C4-2B (cell line): Measurements from ENCODE around the gene TGM2.

Experiments
- ZFX ChIP-seq: fragments of 450-650 bp; IDR thresholded peaks from 2 replicates; pipeline ENCODE4 v1.6.1; 2017
- TF ChIP-seq, protein P1 (sequence below): fragments of 450-650 bp; conservative IDR thresholded peaks from 2 replicates; pipeline ENCODE4 v1.5.1; 2017; ENCODE audit warnings: mild to moderate bottlenecking

DNA sequence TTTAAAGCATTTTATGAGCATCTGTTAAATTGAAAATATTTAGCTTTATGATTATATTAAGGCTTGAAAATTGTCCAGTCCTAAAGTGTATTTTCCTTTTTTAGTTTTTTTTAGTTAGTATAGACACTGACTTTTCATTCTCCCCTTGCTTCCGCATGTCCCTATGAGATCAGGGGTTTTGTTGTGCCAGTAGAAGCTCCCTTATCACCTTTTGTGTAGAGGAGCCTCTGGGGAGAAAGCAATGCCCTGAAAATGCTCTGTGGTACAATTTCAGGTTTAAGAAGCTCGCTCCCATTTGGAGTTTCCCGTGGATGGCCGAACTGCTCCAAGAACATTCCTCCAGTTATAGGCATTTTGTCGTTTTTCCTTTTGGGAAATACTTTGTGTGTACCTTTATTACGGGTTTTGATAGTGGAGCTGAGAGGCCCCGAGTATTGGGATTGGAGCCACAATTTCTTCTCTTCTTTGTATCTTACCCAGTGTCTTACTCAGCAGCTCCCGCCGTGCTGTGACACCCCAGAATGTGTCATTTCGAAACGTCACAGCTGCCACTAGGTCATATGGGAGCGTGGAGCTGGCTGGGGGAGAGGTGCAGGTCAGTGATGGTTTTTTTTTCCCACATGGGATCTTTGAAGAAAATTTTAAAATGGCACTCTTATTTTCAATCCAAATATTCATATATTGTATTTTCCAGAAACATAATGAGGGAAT lies 81.6 kb downstream of the TGM2 start:
- TF ChIP-seq, protein P1, sequence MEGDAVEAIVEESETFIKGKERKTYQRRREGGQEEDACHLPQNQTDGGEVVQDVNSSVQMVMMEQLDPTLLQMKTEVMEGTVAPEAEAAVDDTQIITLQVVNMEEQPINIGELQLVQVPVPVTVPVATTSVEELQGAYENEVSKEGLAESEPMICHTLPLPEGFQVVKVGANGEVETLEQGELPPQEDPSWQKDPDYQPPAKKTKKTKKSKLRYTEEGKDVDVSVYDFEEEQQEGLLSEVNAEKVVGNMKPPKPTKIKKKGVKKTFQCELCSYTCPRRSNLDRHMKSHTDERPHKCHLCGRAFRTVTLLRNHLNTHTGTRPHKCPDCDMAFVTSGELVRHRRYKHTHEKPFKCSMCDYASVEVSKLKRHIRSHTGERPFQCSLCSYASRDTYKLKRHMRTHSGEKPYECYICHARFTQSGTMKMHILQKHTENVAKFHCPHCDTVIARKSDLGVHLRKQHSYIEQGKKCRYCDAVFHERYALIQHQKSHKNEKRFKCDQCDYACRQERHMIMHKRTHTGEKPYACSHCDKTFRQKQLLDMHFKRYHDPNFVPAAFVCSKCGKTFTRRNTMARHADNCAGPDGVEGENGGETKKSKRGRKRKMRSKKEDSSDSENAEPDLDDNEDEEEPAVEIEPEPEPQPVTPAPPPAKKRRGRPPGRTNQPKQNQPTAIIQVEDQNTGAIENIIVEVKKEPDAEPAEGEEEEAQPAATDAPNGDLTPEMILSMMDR, result no peak
- no peak for TF ChIP-seq ZFX
